GM18502 (cell line): ENCODE data around the gene EXT2.

ENCODE experiments used
- ATAC-seq: cut with Tn5 transposase; IDR thresholded peaks from one replicate; pipeline ENCODE4 v1.9.1; 2021; ENCODE audit warnings: mild to moderate bottlenecking; ENCODE audit not compliant: unreplicated experiment, poor library complexity

EXT2 gene

GRCh38 chr11:44159848-44160721 is 64.6 kb downstream of the EXT2 start:
- ATAC-seq, result peak; percentile 80

GRCh38 chr11:44162004-44162403 is 66.5 kb downstream of the EXT2 start:
- ATAC-seq, result no peak

- no peak for ATAC-seq
Observed at GRCh38 chr11:44162662-44163061, 67.2 kb downstream of the EXT2 start.

- ATAC-seq, result no peak
Observed at GRCh38 chr11:44165432-44165831, 70.0 kb downstream of the EXT2 start.

- ATAC-seq, result no peak
Observed at GRCh38 chr11:44167046-44167445, 71.6 kb downstream of the EXT2 start.

GRCh38 chr11:44171518-44171917 is 76.0 kb downstream of the EXT2 start:
- no peak for ATAC-seq

GRCh38 chr11:44172966-44173365 is 77.5 kb downstream of the EXT2 start:
- ATAC-seq, result no peak

- no peak for ATAC-seq
Observed at GRCh38 chr11:44174842-44175241, 79.4 kb downstream of the EXT2 start.

- no peak for ATAC-seq
Observed at GRCh38 chr11:44176546-44177213, 81.2 kb downstream of the EXT2 start.

- ATAC-seq, result no peak
Observed at GRCh38 chr11:44177905-44178304, 82.4 kb downstream of the EXT2 start.

GRCh38 chr11:44178381-44178780 is 82.9 kb downstream of the EXT2 start:
- no peak for ATAC-seq

- no peak for ATAC-seq
Observed at GRCh38 chr11:44179173-44179572, 83.7 kb downstream of the EXT2 start.

GRCh38 chr11:44180107-44180506 is 84.6 kb downstream of the EXT2 start:
- ATAC-seq, result no peak

- ATAC-seq, result no peak
Observed at GRCh38 chr11:44185522-44185921, 90.0 kb downstream of the EXT2 start.

- ATAC-seq, result no peak
Observed at GRCh38 chr11:44186321-44186930, 90.9 kb downstream of the EXT2 start.

- no peak for ATAC-seq
Observed at GRCh38 chr11:44188643-44189042, 93.2 kb downstream of the EXT2 start.

- no peak for ATAC-seq
Observed at GRCh38 chr11:44189986-44190882, 94.8 kb downstream of the EXT2 start.

- no peak for ATAC-seq
Observed at GRCh38 chr11:44190883-44191230, 95.4 kb downstream of the EXT2 start.

GRCh38 chr11:44191322-44192016 is 96.0 kb downstream of the EXT2 start:
- ATAC-seq, result no peak

- ATAC-seq, result no peak
Observed at GRCh38 chr11:44192017-44192385, 96.5 kb downstream of the EXT2 start.
